Thoracic aorta (tissue), 2 donors: Measurements from ENCODE around the gene ZNF22. TPM values are rescaled to one million over a fixed set of nuclear protein-coding genes. Genes with fewer than 3 reads are reported as not detected.

Experiments
- ATAC-seq: fragments of 150-250 bp; one replicate; pipeline ENCODE4 v1.8.0; 2017; ENCODE audit warnings: low read depth; ENCODE audit not compliant: insufficient number of reproducible peaks, low FRiP score
- DNase-seq: peaks from one replicate; pipeline ENCODE4 v3.0.0-alpha.2; 2020; ENCODE audit warnings: low spot score
- H3K27ac ChIP-seq, 2 donors: fragments of 200-600 bp; sonication (generic); 1 replicate in 1 of 2; 2 replicates in 1 of 2; pipeline ENCODE4 v1.5.1; 2016; ENCODE audit warnings: mild to moderate bottlenecking in 2 of 2, moderate library complexity in 2 of 2
- H3K27me3 ChIP-seq: fragments of 200-600 bp; sonication (generic); replicated peaks from 2 replicates; pipeline ENCODE4 v1.6.0; 2016; ENCODE audit warnings: mild to moderate bottlenecking; ENCODE audit not compliant: insufficient read depth
- H3K36me3 ChIP-seq: fragments of 200-600 bp; sonication (generic); one replicate; pipeline ENCODE4 v1.5.1; 2016
- H3K4me1 ChIP-seq, 2 donors: fragments of 200-600 bp; sonication (generic); 1 replicate in 1 of 2; 2 replicates in 1 of 2; pipeline versions ENCODE4 v1.5.1 to v1.6.0; 2016; ENCODE audit warnings: low read depth in 2 of 2, mild to moderate bottlenecking in 1 of 2; ENCODE audit not compliant: control insufficient read depth in 1 of 2
- H3K4me3 ChIP-seq: fragments of 200-600 bp; sonication (generic); 2 replicates; pipeline ENCODE4 v1.5.1; 2016; ENCODE audit warnings: mild to moderate bottlenecking
- H3K9me3 ChIP-seq: fragments of 200-600 bp; sonication (generic); 2 replicates; pipeline ENCODE4 v1.5.1; 2016
- total RNA-seq, 2 donors: library from RNA; depleted of rRNA; stranded (reverse); fragments of >200 nt; gene quantifications; one replicate each; pipeline versions ENCODE4 v1.1.0 to v1.2.3, GENCODE V29; 2016
- TF ChIP-seq, protein P1 (sequence below): fragments of 200-600 bp; sonication (generic); IDR thresholded peaks from one replicate; pipeline ENCODE4 v1.5.1; 2019; ENCODE audit warnings: antibody characterized with exemption

The ZNF22 gene
- total RNA-seq, 2 donors from 2014 or later = 16.6 to 20.7 TPM

DNA sequence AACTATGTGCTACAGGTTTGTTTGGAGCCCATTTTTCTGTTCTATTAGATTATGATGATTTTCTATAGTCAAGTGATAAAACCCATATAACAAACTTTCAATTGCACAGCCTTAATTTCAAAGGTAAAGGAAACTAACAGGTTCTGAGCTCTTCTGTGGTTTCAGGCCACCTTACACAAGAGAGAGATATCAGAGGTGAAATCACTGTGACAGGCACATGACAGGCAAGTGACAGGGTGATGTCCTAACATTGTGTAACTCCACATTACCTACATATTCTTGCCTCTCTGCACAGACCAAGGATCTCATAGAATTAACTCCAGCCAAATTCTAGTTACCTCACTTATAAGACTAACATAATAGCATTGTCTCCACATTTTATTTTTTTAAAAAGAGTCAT, 35.0 kb downstream of the ZNF22 start:
- Histone ChIP-seq H3K36me3 (no peaks in the 10 kb centered on the region), H3K27ac (no peak overlapping the region), H3K9me3 (peaks cover 6% of the 10 kb centered on the region), H3K27me3 (no peaks in the 10 kb centered on the region), H3K4me1 (peaks cover 0 to 1% of the 10 kb centered on the region in 2 donors), H3K4me3 (no peak overlapping the region)
- no peak for DNase-seq
- TF ChIP-seq, protein P1, sequence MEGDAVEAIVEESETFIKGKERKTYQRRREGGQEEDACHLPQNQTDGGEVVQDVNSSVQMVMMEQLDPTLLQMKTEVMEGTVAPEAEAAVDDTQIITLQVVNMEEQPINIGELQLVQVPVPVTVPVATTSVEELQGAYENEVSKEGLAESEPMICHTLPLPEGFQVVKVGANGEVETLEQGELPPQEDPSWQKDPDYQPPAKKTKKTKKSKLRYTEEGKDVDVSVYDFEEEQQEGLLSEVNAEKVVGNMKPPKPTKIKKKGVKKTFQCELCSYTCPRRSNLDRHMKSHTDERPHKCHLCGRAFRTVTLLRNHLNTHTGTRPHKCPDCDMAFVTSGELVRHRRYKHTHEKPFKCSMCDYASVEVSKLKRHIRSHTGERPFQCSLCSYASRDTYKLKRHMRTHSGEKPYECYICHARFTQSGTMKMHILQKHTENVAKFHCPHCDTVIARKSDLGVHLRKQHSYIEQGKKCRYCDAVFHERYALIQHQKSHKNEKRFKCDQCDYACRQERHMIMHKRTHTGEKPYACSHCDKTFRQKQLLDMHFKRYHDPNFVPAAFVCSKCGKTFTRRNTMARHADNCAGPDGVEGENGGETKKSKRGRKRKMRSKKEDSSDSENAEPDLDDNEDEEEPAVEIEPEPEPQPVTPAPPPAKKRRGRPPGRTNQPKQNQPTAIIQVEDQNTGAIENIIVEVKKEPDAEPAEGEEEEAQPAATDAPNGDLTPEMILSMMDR = no peak
- no peak for ATAC-seq

DNA sequence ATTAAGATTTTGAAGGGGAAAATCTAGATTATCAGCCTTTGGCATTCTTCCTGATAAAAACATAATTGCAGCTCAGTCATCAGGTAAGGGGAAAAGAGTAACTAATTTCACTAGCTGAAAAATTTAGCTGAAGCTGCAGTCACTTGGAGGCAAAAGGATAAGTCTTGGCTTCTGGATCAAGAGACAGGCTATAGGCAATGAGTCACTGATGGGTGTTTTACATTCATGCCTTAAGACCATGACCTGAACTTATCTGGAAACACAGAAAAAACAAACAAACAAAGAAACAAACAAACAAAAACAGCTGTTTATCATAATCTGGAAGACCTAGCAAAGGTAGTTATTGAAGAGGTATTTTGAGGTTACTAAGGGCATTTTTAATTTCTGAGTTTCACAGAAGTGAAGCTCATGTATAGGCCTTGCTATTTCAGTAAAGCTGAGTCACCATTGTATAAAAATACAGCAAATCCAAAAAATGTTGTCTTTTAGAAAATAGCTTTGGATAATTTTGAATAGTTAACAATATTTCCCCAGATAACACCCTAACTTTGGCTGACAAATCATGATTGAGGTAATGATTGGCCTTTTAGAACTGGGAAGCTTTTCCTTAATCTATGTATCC, 40.3 kb downstream of the ZNF22 start:
- Histone ChIP-seq H3K36me3 (no peaks in the 10 kb centered on the region), H3K27ac (no peak overlapping the region), H3K4me3 (no peak overlapping the region), H3K27me3 (no peaks in the 10 kb centered on the region), H3K4me1 (peaks cover 0 to 13% of the 10 kb centered on the region in 2 donors), H3K9me3 (no peaks in the 10 kb centered on the region)
- TF ChIP-seq, protein P1 = no peak
- ATAC-seq = no peak
- DNase-seq = no peak

DNA sequence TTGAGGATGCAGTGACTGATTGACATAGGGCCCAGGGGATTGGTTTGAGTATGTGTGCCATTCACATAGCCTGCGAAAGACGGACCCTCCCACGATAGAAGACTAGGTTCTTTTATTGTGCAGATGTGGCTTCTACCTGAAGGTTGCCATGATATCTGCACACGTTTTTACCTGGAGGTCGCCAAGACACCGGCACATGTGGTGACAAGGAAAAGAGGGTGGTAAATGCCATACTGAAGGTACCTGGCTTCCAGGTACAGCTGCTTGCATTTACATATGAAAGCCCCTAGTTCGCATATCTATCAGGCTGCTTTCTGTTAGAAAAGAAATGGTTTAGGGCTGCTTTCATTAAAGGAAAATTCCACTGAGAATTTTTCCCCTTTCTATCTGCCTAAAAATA, 43.6 kb downstream of the ZNF22 start:
- no peaks in the 10 kb centered on the region for H3K36me3 ChIP-seq
- no peak overlapping the region for H3K27ac ChIP-seq
- TF ChIP-seq, protein P1 = no peak
- peaks cover 0 to 13% of the 10 kb centered on the region in 2 donors for H3K4me1 ChIP-seq
- no peaks in the 10 kb centered on the region for H3K9me3 ChIP-seq
- DNase-seq = no peak
- H3K27me3 ChIP-seq = no peaks in the 10 kb centered on the region
- no peak overlapping the region for H3K4me3 ChIP-seq
- no peak for ATAC-seq

DNA sequence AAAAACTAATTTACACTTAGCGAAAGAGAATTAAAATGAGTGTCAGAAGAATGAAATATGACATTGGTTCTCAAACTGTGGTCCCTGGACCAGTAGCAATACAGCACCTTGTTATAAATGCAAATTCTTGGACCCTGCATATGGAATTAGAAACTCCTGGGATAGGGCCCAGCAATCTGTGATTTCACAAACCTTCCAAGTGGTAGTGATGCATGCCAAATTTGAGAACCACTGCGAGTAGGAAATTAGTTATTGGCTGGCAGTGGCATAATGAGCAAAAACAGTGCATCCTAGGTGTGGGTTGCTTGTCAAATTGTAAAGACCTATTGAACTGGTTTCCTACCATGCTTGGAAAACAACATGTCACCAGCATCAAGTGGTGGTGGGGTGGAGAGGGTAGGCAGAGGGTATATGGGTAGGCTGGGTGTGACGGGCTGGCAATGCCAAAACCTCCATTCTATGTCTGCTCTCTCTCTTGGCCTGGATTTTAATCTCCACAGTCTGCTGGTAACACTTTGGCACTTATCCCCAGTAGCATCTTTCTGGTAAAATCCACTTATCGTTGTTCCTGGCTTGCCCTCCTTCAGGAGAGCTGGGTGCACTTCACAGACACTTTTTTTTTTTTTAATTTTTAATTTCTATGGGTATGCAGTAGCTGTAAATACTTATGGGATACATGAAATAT, 50.0 kb downstream of the ZNF22 start:
- ATAC-seq = no peak
- Histone ChIP-seq H3K27ac (no peak overlapping the region), H3K4me3 (no peak overlapping the region), H3K36me3 (no peaks in the 10 kb centered on the region), H3K9me3 (no peaks in the 10 kb centered on the region), H3K27me3 (no peaks in the 10 kb centered on the region), H3K4me1 (no peaks in the 10 kb centered on the region)
- DNase-seq = no peak
- TF ChIP-seq, protein P1 = no peak

DNA sequence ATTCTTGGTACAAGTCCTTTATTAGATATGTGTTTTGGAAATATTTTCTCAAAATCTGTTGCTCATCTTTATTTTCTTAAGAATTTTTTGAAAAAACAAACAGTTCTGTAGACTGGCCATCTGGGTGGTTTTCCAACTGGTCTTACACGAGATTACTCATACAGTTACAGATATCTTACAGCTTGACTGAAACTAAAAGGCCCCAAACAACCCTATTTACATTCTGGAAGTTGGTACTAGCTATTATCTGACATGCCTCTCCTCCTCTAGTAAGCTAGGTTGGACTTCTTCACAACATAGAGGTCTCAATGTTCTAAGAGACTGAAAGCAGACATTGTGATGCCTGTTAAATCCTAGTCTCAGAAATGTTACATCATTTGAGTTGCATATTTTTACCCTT, 52.0 kb downstream of the ZNF22 start:
- Histone ChIP-seq H3K9me3 (no peaks in the 10 kb centered on the region), H3K4me1 (no peaks in the 10 kb centered on the region), H3K4me3 (no peak overlapping the region), H3K27ac (no peak overlapping the region), H3K36me3 (no peaks in the 10 kb centered on the region), H3K27me3 (no peaks in the 10 kb centered on the region)
- no peak for DNase-seq
- TF ChIP-seq, protein P1 = no peak
- ATAC-seq = no peak
